SH-SY5Y (cell line): ENCODE measurements around the gene PDP2.

Experiments
- GATA2 ChIP-seq: IDR thresholded peaks from 2 replicates; pipeline ENCODE4 v1.6.1; 2011; ENCODE audit warnings: mild to moderate bottlenecking, low read depth, low read length
- GATA3 ChIP-seq: IDR thresholded peaks from 2 replicates; pipeline ENCODE4 v1.6.1; 2011; ENCODE audit warnings: low read depth, mild to moderate bottlenecking, low read length, moderate library complexity

The PDP2 gene

DNA sequence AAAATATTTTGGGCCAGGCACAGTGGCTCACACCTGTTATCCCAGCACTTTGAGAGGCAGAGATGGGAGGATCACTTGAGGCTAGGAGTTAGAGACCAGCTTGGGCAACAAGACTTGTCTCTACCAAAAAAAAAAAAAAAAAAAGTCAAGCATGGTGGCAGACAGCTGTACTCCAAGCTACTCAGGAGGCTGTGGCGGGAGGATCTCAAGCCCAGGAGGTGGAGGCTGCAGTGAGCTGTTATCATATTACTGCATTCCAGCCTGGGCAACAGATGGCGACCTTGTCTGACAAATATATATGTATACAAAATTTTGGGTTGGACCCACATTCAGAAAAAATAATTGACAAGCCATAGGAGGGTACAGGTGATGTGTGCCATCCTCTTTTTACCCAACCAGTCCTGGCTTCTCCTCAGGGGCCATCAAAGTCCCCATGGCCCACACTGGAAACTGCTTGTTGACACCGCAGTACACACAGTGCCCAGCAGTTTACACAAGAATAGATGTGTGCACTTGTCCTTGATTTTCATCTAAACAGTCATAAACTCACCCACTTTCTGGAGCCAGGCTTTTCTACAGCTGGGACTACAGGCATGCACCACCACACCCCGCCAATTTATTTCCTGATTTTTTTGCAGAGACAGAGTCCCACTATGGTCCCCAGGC, 56.7 kb downstream of the PDP2 start:
- no peak for TF ChIP-seq GATA3
- no peak for TF ChIP-seq GATA2

DNA sequence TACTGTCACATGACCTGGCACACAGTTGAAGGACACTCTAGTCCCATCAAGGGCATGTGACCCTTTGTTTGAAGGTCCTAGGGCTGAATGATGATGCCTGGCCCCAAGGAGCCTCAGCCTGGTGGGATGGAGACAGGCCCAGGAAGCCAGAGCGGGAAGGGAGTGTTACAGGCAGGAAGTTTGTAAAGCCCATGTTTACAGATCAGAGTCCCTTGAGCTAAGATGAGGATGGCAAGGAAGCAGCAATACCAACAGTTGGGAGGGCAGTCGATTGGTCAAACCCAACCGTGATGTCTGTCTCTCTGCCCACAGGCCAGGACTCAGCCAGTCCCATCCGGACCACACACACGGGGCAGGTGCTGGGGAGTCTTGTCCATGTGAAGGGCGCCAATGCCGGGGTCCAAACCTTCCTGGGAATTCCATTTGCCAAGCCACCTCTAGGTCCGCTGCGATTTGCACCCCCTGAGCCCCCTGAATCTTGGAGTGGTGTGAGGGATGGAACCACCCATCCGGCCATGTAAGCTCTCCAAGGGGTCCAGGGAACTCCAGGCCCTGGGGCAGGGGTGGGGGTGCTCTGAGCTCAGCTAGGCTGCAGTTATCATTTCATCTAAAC, 57.5 kb downstream of the PDP2 start:
- no peak for TF ChIP-seq GATA2
- no peak for TF ChIP-seq GATA3

DNA sequence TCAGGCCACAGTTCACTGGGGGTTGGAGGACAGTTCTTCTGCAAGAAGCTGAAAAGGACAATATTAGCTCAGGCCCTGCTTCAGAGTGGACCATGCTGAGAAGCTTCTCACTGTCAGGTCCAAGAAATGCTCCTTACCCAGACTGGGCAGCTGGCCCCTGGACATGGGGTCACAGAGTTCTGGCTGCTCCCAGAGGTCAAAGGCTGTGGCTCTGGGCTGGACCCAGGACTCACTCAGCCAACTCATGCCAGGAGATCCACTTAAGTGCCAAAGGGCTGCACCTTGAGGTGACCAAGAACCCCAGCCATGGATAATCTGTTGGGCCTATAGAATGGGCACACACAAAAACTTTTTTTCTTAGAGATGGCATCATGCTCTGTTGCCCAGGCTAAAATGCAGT, 59.1 kb downstream of the PDP2 start:
- TF ChIP-seq GATA3, result no peak
- no peak for TF ChIP-seq GATA2

DNA sequence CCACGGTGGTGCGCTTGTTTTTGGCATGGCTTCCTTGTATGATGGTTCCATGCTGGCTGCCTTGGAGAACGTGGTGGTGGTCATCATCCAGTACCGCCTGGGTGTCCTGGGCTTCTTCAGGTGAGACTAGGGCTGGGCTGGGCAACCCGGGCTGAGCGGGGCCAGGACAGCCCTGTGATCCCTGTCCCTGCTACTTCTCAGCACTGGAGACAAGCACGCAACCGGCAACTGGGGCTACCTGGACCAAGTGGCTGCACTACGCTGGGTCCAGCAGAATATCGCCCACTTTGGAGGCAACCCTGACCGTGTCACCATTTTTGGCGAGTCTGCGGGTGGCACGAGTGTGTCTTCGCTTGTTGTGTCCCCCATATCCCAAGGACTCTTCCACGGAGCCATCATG, 59.9 kb downstream of the PDP2 start:
- no peak for TF ChIP-seq GATA2
- no peak for TF ChIP-seq GATA3
